ENCODE measurements around the gene EXOC6B.

Gene EXOC6B

GRCh38 chr2:72254831-72255451 is 570.9 kb downstream of the EXOC6B start:
- Histone ChIP-seq H3K4me2 (ENCODE audit: low read depth, low read length, poor library complexity, severe bottlenecking) (no peak overlapping the region), H3F3A (ENCODE audit: low read depth) (no peaks in the 10 kb centered on the region), H3K9me3 (ENCODE audit: insufficient read depth, low read depth, low read length) (no peaks in the 10 kb centered on the region), H3K79me2 (ENCODE audit: insufficient read depth, low read length) (no peaks in the 10 kb centered on the region), H3K27me3 (ENCODE audit: insufficient read depth, low read length, poor library complexity, severe bottlenecking) (no peaks in the 10 kb centered on the region), H3K9me2 (replicated peaks; ENCODE audit: low read depth, low read length) (no peaks in the 10 kb centered on the region), H4K20me1 (ENCODE audit: insufficient read depth, low read length, poor library complexity, severe bottlenecking) (no peaks in the 10 kb centered on the region), H3K36me3 (ENCODE audit: insufficient read depth, low read length) (no peaks in the 10 kb centered on the region), H3K4me3 (ENCODE audit: low read length, poor library complexity, severe bottlenecking) (no peak overlapping the region), H3K4me1 (ENCODE audit: insufficient read depth, low read length, poor library complexity, severe bottlenecking) (no peaks in the 10 kb centered on the region), H2AFZ (ENCODE audit: low read length) (no peak overlapping the region), H3K9ac (ENCODE audit: low read depth, low read length, poor library complexity, severe bottlenecking) (no peak overlapping the region)
- no peak for TF ChIP-seq CTCF (conservative IDR thresholded peaks at IDR 0.05; ENCODE audit: low read length)

DNA sequence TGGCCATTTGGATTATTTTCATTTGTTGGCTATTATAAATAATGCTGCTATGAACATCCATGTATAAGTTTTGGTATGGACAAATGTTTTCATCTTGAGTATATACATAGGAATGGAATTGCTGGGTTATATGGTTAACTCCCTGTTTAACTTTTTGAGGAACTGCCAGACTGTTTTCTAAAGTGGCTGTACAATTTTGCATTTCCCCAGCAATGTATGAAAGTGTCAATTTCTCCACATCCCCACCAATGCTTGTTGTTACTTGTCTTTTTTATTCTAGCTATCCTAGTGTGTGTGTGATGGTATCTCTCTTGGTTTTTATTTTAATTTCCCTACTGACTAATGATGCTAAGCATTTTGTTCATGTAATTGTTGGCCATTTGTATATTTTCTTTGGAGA is 587.5 kb downstream of the EXOC6B start:
- TF ChIP-seq CTCF (conservative IDR thresholded peaks at IDR 0.05; ENCODE audit: low read length) (no peak), EZH2phosphoT487 (IDR thresholded peaks at IDR 0.05; ENCODE audit: borderline replicate concordance) (no peak)
- H3F3A ChIP-seq (ENCODE audit: low read depth): no peaks in the 10 kb centered on the region
- H3K9me2 ChIP-seq (replicated peaks; ENCODE audit: low read depth, low read length): no peaks in the 10 kb centered on the region
- H3K27me3 ChIP-seq (ENCODE audit: insufficient read depth, low read length, poor library complexity, severe bottlenecking): no peaks in the 10 kb centered on the region
- H3K79me2 ChIP-seq (ENCODE audit: insufficient read depth, low read length): no peaks in the 10 kb centered on the region
- no peaks in the 10 kb centered on the region for H3K9me3 ChIP-seq (ENCODE audit: insufficient read depth, low read depth, low read length)
- no peak overlapping the region for H2AFZ ChIP-seq (ENCODE audit: low read length)
- H3K9ac ChIP-seq (ENCODE audit: low read depth, low read length, poor library complexity, severe bottlenecking): no peak overlapping the region
- H3K36me3 ChIP-seq (ENCODE audit: insufficient read depth, low read length): no peaks in the 10 kb centered on the region
- no peak overlapping the region for H3K4me3 ChIP-seq (ENCODE audit: low read length, poor library complexity, severe bottlenecking)
- no peak overlapping the region for H3K4me2 ChIP-seq (ENCODE audit: low read depth, low read length, poor library complexity, severe bottlenecking)
- H3K4me1 ChIP-seq (ENCODE audit: insufficient read depth, low read length, poor library complexity, severe bottlenecking): no peaks in the 10 kb centered on the region
- no peaks in the 10 kb centered on the region for H4K20me1 ChIP-seq (ENCODE audit: insufficient read depth, low read length, poor library complexity, severe bottlenecking)

DNA sequence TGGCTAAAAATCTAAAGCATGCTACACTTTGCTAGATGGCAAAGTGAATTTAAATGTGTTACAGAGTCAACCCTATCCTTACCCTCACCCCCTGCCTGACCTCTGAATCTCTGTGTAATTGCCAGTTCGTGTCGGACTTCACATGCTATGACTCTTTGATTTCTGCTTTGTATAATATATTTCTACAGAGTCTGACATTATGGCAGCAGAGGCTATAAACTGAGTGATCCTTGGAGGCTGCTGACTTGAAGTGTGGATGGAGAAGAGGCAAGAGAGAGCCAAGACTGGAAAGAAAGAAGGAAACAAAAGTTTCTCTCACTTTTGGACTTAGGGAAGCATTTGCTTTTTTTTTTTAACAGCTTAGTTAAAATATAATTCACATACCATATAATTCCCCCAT is 588.3 kb downstream of the EXOC6B start:
- Histone ChIP-seq H3K4me2 (ENCODE audit: low read depth, low read length, poor library complexity, severe bottlenecking) (no peak overlapping the region), H3K27me3 (ENCODE audit: insufficient read depth, low read length, poor library complexity, severe bottlenecking) (no peaks in the 10 kb centered on the region), H2AFZ (ENCODE audit: low read length) (no peak overlapping the region), H3K9me2 (replicated peaks; ENCODE audit: low read depth, low read length) (no peaks in the 10 kb centered on the region), H3F3A (ENCODE audit: low read depth) (no peaks in the 10 kb centered on the region), H3K4me1 (ENCODE audit: insufficient read depth, low read length, poor library complexity, severe bottlenecking) (no peaks in the 10 kb centered on the region), H3K36me3 (ENCODE audit: insufficient read depth, low read length) (no peaks in the 10 kb centered on the region), H3K9ac (ENCODE audit: low read depth, low read length, poor library complexity, severe bottlenecking) (no peak overlapping the region), H3K4me3 (ENCODE audit: low read length, poor library complexity, severe bottlenecking) (no peak overlapping the region), H3K79me2 (ENCODE audit: insufficient read depth, low read length) (no peaks in the 10 kb centered on the region), H4K20me1 (ENCODE audit: insufficient read depth, low read length, poor library complexity, severe bottlenecking) (no peaks in the 10 kb centered on the region), H3K9me3 (ENCODE audit: insufficient read depth, low read depth, low read length) (no peaks in the 10 kb centered on the region)
- TF ChIP-seq CTCF (conservative IDR thresholded peaks at IDR 0.05; ENCODE audit: low read length) (no peak), EZH2phosphoT487 (IDR thresholded peaks at IDR 0.05; ENCODE audit: borderline replicate concordance) (no peak)
